Astrocyte (in vitro differentiated cells and primary cell): Measurements from ENCODE around the gene KIAA1210.

Source experiments
- CTCF ChIP-seq: IDR thresholded peaks from 2 replicates; pipeline ENCODE4 v1.5.1; 2011; ENCODE audit warnings: low read depth, mild to moderate bottlenecking, inconsistent platforms, low read length, moderate library complexity; ENCODE audit not compliant: insufficient read depth
- EZH2 ChIP-seq: IDR thresholded peaks from 2 replicates; pipeline ENCODE4 v1.6.1; 2012; ENCODE audit warnings: mild to moderate bottlenecking, low read length, inconsistent platforms; ENCODE audit not compliant: insufficient read depth

DNA sequence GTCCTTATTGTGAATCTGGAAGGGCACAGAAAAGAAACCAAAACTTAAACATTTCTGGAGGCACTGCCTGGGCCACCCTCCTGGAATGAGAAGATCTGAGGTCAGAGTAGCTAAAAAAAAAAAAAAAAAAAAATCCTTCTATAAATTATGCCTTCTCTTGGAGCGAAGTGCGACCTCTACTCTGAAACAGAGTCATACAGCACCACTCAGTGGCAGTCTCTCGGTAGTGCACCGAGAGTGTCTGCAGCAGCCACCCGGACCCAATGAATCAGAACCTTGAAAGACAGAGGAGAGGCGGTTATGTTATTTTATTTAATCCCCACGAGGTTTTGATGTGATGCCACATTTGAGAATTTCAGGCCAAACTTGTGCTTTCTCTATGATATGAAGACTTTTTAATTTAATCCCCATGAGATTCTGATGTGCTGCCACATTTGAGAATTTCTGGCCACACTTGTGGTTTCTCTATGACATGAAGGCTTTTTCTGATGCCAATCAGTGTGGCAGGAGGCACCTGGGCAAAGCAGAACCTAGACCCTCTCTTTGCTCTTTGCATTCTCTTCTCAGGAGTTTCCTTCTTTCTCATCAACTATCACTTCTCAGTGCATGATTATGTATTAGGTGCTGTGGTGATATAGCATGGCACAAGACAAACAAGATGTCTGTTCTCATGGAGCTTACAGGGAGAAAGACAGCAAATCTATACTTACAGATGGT is 60.4 kb downstream of the KIAA1210 start:
- peak; percentile 62 for TF ChIP-seq CTCF
- no peak for TF ChIP-seq EZH2
